Astrocyte (in vitro differentiated cells and primary cell): ENCODE data around the gene FBXW7.
"Not testable (repeated sequence)": the region's sequence is repeated elsewhere in the genome, so short reads cannot be mapped to it uniquely, and the experiment has no call there.

ENCODE experiments used
- CTCF ChIP-seq: IDR thresholded peaks from 2 replicates; pipeline ENCODE4 v1.5.1; 2011; ENCODE audit warnings: low read depth, mild to moderate bottlenecking, inconsistent platforms, low read length, moderate library complexity; ENCODE audit not compliant: insufficient read depth
- EZH2 ChIP-seq: IDR thresholded peaks from 2 replicates; pipeline ENCODE4 v1.6.1; 2012; ENCODE audit warnings: mild to moderate bottlenecking, low read length, inconsistent platforms; ENCODE audit not compliant: insufficient read depth

GRCh38 chr4:152550687-152551086 lies 14.8 kb upstream of the FBXW7 start:
- TF ChIP-seq CTCF, EZH2: not testable (repeated sequence)
